ENCODE measurements around the gene AHNAK.

DNA sequence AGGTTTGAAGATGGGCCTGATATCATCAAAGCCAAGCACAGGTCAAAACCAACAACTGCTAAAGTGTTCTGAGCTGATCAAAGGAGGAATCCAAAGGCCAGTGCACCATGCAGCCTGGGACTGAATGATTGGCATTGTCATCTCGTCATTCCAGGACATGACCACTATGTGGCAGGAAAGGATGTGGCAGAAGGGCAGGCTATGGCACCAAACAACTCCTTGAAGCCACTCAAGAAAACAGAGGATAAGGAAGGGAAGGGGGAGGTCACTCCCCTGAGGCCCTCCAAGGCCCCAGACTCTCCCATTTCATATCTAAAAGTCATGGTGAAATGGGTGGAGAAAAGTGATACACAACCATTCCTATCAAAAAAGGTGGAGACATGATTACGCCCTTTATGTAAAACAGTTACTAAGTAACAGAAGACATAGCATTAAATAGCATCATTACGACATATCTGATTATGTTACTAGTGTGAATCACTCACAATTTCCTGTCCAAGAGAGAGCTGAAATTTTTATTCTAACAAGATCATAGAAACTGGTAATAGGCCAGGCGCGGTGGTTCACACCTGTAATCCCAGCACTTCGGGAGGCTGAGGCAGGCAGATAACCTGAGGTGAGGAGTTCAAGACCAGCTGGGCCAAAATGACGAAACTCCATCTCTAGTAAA, 49.3 kb downstream of the AHNAK start:
- TF ChIP-seq, protein P1, sequence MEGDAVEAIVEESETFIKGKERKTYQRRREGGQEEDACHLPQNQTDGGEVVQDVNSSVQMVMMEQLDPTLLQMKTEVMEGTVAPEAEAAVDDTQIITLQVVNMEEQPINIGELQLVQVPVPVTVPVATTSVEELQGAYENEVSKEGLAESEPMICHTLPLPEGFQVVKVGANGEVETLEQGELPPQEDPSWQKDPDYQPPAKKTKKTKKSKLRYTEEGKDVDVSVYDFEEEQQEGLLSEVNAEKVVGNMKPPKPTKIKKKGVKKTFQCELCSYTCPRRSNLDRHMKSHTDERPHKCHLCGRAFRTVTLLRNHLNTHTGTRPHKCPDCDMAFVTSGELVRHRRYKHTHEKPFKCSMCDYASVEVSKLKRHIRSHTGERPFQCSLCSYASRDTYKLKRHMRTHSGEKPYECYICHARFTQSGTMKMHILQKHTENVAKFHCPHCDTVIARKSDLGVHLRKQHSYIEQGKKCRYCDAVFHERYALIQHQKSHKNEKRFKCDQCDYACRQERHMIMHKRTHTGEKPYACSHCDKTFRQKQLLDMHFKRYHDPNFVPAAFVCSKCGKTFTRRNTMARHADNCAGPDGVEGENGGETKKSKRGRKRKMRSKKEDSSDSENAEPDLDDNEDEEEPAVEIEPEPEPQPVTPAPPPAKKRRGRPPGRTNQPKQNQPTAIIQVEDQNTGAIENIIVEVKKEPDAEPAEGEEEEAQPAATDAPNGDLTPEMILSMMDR (IDR thresholded peaks at IDR 0.05), result peak in 5 of 6 experiments; percentile 5 to 90 (median 78)
- TF ChIP-seq POLR2A (IDR thresholded peaks at IDR 0.05), result peak in 1 of 2 donors; percentile 12

Measured in Peyer's patch (tissue), 4 donors.